Sigmoid colon (tissue), 4 donors: ENCODE results near the gene DKC1.

Experiments
- CTCF ChIP-seq, 4 experiments: fragments of 450-650 bp in 3 of 4; fragments of 200-600 bp in 1 of 4; IDR thresholded peaks; one replicate each; pipeline ENCODE4 v1.5.1; 2016 to 2019; ENCODE audit warnings: antibody characterized with exemption in 4 of 4, mild to moderate bottlenecking in 3 of 4, moderate library complexity in 2 of 4
- POLR2A ChIP-seq, 2 donors: fragments of 450-650 bp; IDR thresholded peaks; one replicate each; pipeline ENCODE4 v1.6.1; 2016; ENCODE audit warnings: antibody characterized with exemption in 2 of 2, mild to moderate bottlenecking in 2 of 2, moderate library complexity in 2 of 2
- POLR2AphosphoS5 ChIP-seq, 4 donors: sonication (generic); formaldehyde crosslinking; IDR thresholded peaks; one replicate each; pipeline ENCODE4 v1.6.1; 2017; ENCODE audit warnings: antibody characterized with exemption in 4 of 4

DNA sequence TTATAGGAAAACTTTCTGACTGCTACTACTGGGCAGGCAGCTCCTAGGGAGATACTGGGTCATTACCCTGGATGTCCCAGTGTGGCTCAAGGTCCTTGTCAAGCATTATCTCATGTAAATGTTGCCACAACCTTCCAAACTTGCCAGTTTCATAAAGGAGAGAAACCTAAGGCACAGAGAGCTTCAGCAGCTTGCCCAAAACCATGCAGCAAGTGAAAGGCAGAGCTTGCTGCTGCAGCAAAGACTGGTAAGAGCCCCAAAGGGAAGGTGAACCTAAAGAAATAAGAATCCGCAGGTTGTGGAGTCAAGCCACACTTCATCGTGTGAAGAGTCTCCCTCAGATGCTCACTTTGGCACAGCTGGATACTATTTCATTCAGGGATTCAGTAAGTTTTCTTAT is 40.3 kb downstream of the DKC1 start:
- TF ChIP-seq CTCF (IDR thresholded peaks at IDR 0.05) = no peak
- TF ChIP-seq POLR2A (IDR thresholded peaks at IDR 0.05) = no peak
- no peak for TF ChIP-seq POLR2AphosphoS5 (IDR thresholded peaks at IDR 0.05)
